GM12872 (cell line): ENCODE results near the gene LCMT1.

ENCODE experiments used
- CTCF ChIP-seq: IDR thresholded peaks from 3 replicates; pipeline ENCODE4 v1.5.1; 2011; ENCODE audit warnings: low read depth, mild to moderate bottlenecking, low read length, moderate library complexity; ENCODE audit not compliant: insufficient read depth

The LCMT1 gene

GRCh38 chr16:25084797-25085196, 26.7 kb upstream of the LCMT1 start:
- TF ChIP-seq CTCF, result no peak

- TF ChIP-seq CTCF, result no peak
Measured at GRCh38 chr16:25087761-25088160, 23.8 kb upstream of the LCMT1 start.

- no peak for TF ChIP-seq CTCF
Measured at GRCh38 chr16:25089351-25089750, 22.2 kb upstream of the LCMT1 start.

GRCh38 chr16:25092441-25092840, 19.1 kb upstream of the LCMT1 start:
- no peak for TF ChIP-seq CTCF

GRCh38 chr16:25093208-25094061, 18.1 kb upstream of the LCMT1 start:
- no peak for TF ChIP-seq CTCF

GRCh38 chr16:25094596-25094995, 16.9 kb upstream of the LCMT1 start:
- no peak for TF ChIP-seq CTCF

GRCh38 chr16:25095636-25096035, 15.9 kb upstream of the LCMT1 start:
- TF ChIP-seq CTCF, result no peak
